HepG2 (cell line): ENCODE measurements around the gene ZNF747. TPM values are rescaled to one million over a fixed set of nuclear protein-coding genes. Genes with fewer than 3 reads are reported as not detected.

Experiments used
- ELK4 ChIP-seq: sonication (generic); formaldehyde crosslinking; IDR thresholded peaks from 2 replicates; pipeline ENCODE4 v1.9.0; 2021; ENCODE audit warnings: missing genetic modification reagents, borderline replicate concordance
- KAT8 ChIP-seq: IDR thresholded peaks from 2 replicates; pipeline ENCODE4 v1.6.1; 2016; ENCODE audit warnings: missing genetic modification reagents, missing compliant biosample characterization
- LCORL ChIP-seq, 2 experiments: fragments of 450-650 bp in 1 of 2; sonication (generic) in 1 of 2; formaldehyde crosslinking in 1 of 2; IDR thresholded peaks; 2 replicates each; pipeline versions ENCODE4 v1.5.0 to v1.6.1; 2017 to 2020; ENCODE audit warnings: antibody characterized with exemption in 1 of 2, missing genetic modification reagents in 1 of 2
- NAIF1 ChIP-seq: sonication (generic); formaldehyde crosslinking; IDR thresholded peaks from 2 replicates; pipeline ENCODE4 v1.5.0; 2020; ENCODE audit warnings: mild to moderate bottlenecking, missing genetic modification reagents, borderline replicate concordance
- PHF8 ChIP-seq: sonication (generic); formaldehyde crosslinking; IDR thresholded peaks from 2 replicates; pipeline ENCODE4 v1.5.0; 2020; ENCODE audit warnings: missing genetic modification reagents
- RNF2 ChIP-seq: fragments of 450-650 bp; conservative IDR thresholded peaks from 2 replicates; pipeline ENCODE4 v1.6.1; 2016; ENCODE audit warnings: low read depth
- SP1 ChIP-seq, 2 experiments: fragments of 450-650 bp in 1 of 2; sonication (generic) in 1 of 2; formaldehyde crosslinking in 1 of 2; IDR thresholded peaks; 2 replicates each; pipeline versions ENCODE4 v1.4.0 to v1.6.1; 2016 to 2020; ENCODE audit warnings: missing genetic modification reagents in 1 of 2
- TIGD3 ChIP-seq: sonication (generic); formaldehyde crosslinking; IDR thresholded peaks from 2 replicates; pipeline ENCODE4 v1.5.1; 2020; ENCODE audit warnings: mild to moderate bottlenecking, missing genetic modification reagents, borderline replicate concordance
- TRIM24 ChIP-seq: sonication (generic); formaldehyde crosslinking; IDR thresholded peaks from 2 replicates; pipeline ENCODE4 v1.8.0; 2022; ENCODE audit warnings: mild to moderate bottlenecking, missing genetic modification reagents
- UBTF ChIP-seq: sonication (generic); formaldehyde crosslinking; IDR thresholded peaks from 2 replicates; pipeline ENCODE4 v1.4.0; 2020; ENCODE audit warnings: mild to moderate bottlenecking, missing genetic modification reagents
- ZKSCAN5 ChIP-seq: sonication (generic); formaldehyde crosslinking; IDR thresholded peaks from 2 replicates; pipeline ENCODE4 v1.5.1; 2020; ENCODE audit warnings: mild to moderate bottlenecking, missing genetic modification reagents
- ZNF646 ChIP-seq: sonication (generic); formaldehyde crosslinking; IDR thresholded peaks from 2 replicates; pipeline ENCODE4 v1.9.0; 2021; ENCODE audit warnings: mild to moderate bottlenecking, missing genetic modification reagents
- ZNF652 ChIP-seq: IDR thresholded peaks from 2 replicates; pipeline ENCODE4 v1.6.1; 2016; ENCODE audit warnings: low read depth, borderline replicate concordance
- ZNF674 ChIP-seq: sonication (generic); formaldehyde crosslinking; IDR thresholded peaks from 2 replicates; pipeline ENCODE4 v1.5.0; 2020; ENCODE audit warnings: low read depth, mild to moderate bottlenecking, missing genetic modification reagents
- ZNF784 ChIP-seq: sonication (generic); formaldehyde crosslinking; IDR thresholded peaks from 2 replicates; pipeline ENCODE4 v1.5.1; 2020; ENCODE audit warnings: missing genetic modification reagents, mild to moderate bottlenecking, borderline replicate concordance
- polyA plus RNA-seq, 8 experiments: library from polyadenylated mRNA; depleted of rRNA in 3 of 8; stranded (reverse) in 7 of 8; unstranded in 1 of 8; fragments of >200 nt; fragmentation: Illumina TruSeq in 4 of 8; extraction: Trizol in 4 of 8; gene quantifications; 2 replicates each; pipeline versions ENCODE4 v1.2.1 to v1.2.3, GENCODE V29; 2011 to 2016; ENCODE audit warnings: low read depth in 4 of 8, missing spikeins in 1 of 8, mixed read lengths in 1 of 8; ENCODE audit not compliant: insufficient read depth in 1 of 8
- total RNA-seq, 5 experiments: library from RNA; depleted of rRNA; stranded (reverse); fragments of >200 nt; fragmentation: Illumina TruSeq; extraction: Trizol; gene quantifications; 2 replicates each; pipeline ENCODE4 v1.2.3, GENCODE V29; 2016; ENCODE audit warnings: low read depth in 1 of 5

ZNF747 gene
- total and polyA plus RNA-seq, 2 of the 13 experiments (the other 11 are each of a cell fraction or from before 2014, with no cell fraction given) = 7.2 to 10.2 TPM

- TF ChIP-seq KAT8 (CRISPR knock-in tag) = peak; percentile 54
- peak; percentile 66; the same call in 1 of the 2 replicates for TF ChIP-seq PHF8 (CRISPR knock-in tag)
- peak; percentile 77 for TF ChIP-seq UBTF (CRISPR knock-in tag)
- TF ChIP-seq ZNF652 (CRISPR knock-in tag) = peak; percentile 93
- peak; percentile 61; the same call in 1 of the 2 replicates for TF ChIP-seq RNF2
- TF ChIP-seq NAIF1 (CRISPR knock-in tag) = peak; percentile 50; the same call in 1 of the 2 replicates
- TF ChIP-seq ZNF646 (CRISPR knock-in tag) = no peak
- TF ChIP-seq ELK4 (CRISPR knock-in tag) = no peak
- 0 out of 2 replicates have a peak, but pooled peaks have one; percentile 82 for TF ChIP-seq TIGD3 (CRISPR knock-in tag)
- no peak for TF ChIP-seq TRIM24 (CRISPR knock-in tag)
- no peak for TF ChIP-seq ZKSCAN5 (CRISPR knock-in tag)
- TF ChIP-seq ZNF784 (CRISPR knock-in tag) = no peak
- no peak for TF ChIP-seq LCORL (IDR thresholded peaks at IDR 0.05)
- TF ChIP-seq LCORL (CRISPR knock-in tag; IDR thresholded peaks at IDR 0.05) = peak; percentile 81
- TF ChIP-seq ZNF674 = no peak
- no peak for TF ChIP-seq SP1 (IDR thresholded peaks at IDR 0.05)
- TF ChIP-seq SP1 (CRISPR knock-in tag; IDR thresholded peaks at IDR 0.05) = peak; percentile 67; the same call in 1 of the 2 replicates
Measured at GRCh38 chr16:30526823-30527634, 7.6 kb downstream of the ZNF747 start (continued).
